Choroid plexus epithelial cell (primary cell): ENCODE data around the gene SSUH2.

Source experiments
- DNase-seq: peaks from one replicate; pipeline ENCODE4 v3.0.0-alpha.2; 2010; ENCODE audit warnings: low read depth
- H3K4me3 ChIP-seq: 2 replicates; pipeline ENCODE4 v1.5.1; 2011; ENCODE audit warnings: low read depth, mild to moderate bottlenecking, control low read depth, low read length, moderate library complexity
- CTCF ChIP-seq: conservative IDR thresholded peaks from 2 replicates; pipeline ENCODE4 v1.5.1; 2011; ENCODE audit warnings: low read depth, mild to moderate bottlenecking, control low read depth, inconsistent platforms, low read length, moderate library complexity

Gene SSUH2

GRCh38 chr3:8576841-8577571, 67.6 kb downstream of the SSUH2 start:
- DNase-seq, result peak; percentile 97
- no peak overlapping the region for H3K4me3 ChIP-seq
- no peak for TF ChIP-seq CTCF

GRCh38 chr3:8576436-8576835, 68.2 kb downstream of the SSUH2 start:
- no peak for DNase-seq
- no peak overlapping the region for H3K4me3 ChIP-seq
- no peak for TF ChIP-seq CTCF

DNA sequence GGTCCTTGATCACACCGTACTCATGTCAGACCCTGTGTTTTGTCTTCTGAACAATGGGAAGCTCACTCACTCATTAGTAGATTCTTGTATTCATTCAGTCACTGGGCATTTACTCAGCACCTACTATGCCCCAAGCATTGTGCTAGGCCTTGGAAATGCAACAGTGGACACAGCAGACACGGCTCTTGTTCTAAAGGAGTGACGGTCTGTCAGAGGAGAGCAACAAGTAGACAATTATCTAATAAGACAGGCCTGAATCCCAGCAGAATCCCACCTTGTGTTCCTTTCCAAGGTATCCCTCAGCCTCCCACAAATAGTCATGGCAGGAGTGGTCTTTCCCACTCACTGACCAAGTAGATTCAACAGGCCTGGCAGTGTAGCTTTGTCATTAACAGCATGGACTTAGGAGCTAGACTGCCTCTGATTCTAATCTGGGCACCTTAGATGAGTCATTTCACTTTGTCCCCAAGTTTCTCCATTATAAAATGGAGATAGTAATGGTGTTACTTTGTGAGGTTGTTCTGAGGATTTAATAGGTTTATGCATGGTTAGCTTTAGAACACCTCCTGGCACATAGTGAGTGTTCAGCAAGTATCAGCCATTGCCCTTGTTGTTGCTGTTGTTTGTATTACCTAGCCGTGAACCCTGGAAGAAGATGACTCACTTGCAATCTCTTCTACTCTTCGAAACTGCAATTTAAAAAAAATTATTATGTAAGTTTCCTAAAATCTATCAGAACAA, 69.1 kb downstream of the SSUH2 start:
- no peak overlapping the region for H3K4me3 ChIP-seq
- no peak for TF ChIP-seq CTCF
- DNase-seq, result peak; percentile 71

- no peak overlapping the region for H3K4me3 ChIP-seq
- no peak for DNase-seq
- no peak for TF ChIP-seq CTCF
Observed at GRCh38 chr3:8574670-8575322, 69.8 kb downstream of the SSUH2 start.

DNA sequence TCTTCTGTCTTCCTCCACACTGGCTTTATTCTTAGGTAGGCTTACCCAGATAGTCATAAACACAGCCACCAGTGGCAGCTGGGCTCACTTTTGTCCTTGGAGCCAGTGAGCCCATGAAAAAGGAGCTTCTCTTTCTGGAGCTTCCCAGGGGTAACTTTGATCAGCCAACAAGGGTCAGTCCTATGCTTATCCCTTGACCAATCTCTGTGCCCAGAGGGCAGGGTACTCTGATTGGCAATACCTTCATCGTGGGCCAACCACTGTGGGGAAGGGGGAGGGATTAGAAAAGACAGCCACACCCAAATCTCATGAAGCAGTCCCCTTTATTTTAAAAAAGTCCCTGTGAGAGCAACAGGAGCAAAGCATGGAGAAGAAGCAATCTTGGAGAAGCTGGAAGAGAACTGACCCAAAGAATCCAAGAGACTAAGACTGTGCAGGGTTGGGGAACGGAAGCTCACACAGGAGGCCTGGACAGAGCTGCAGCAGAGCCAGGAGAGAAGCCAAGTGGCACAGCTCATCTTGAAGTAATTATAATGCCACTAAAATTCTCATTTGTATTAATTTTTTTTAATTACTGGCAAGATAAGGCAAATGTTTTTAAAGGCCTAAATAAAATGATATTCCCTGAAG, 70.4 kb downstream of the SSUH2 start:
- H3K4me3 ChIP-seq, result no peak overlapping the region
- TF ChIP-seq CTCF, result no peak
- no peak for DNase-seq

DNA sequence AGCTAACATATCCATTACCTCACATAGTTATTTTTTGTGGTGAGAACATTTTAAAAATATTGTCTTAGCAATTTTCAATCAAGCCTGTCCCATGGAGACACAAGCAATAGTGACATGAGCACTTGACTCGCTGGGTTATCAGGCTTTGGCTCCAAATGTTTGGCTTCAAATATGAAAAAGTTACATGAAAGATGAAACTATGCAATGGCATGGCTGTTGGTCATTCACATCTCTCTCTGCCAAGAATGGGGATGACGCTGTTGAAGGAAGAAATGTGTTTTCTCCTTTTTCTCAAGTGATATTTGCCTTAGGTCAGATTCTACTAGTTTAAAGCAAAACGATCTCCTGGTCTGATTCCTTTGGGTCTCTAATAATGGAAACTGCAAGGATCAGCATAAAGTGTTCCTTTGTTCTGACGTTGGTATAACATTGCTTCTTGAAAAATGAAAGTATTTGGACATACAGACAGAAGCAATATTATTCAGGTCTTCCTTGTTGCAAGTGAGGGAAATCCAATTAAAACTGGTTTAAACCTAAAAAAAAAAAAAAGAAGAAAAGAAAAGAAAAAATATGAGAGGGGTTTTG, 71.2 kb downstream of the SSUH2 start:
- no peak for TF ChIP-seq CTCF
- peak; percentile 45 for DNase-seq
- no peak overlapping the region for H3K4me3 ChIP-seq
